Measurements from ENCODE around the gene GRIA4. TPM values are rescaled to one million over a fixed set of nuclear protein-coding genes. Genes with fewer than 3 reads are reported as not detected.
A peak's percentile ranks its signal among the peaks of the same experiment; 100 is the strongest.

GRIA4 gene
- total and polyA plus RNA-seq, 2 of the 13 experiments (the other 11 are each of a cell fraction or from before 2014, with no cell fraction given), result not detected

DNA sequence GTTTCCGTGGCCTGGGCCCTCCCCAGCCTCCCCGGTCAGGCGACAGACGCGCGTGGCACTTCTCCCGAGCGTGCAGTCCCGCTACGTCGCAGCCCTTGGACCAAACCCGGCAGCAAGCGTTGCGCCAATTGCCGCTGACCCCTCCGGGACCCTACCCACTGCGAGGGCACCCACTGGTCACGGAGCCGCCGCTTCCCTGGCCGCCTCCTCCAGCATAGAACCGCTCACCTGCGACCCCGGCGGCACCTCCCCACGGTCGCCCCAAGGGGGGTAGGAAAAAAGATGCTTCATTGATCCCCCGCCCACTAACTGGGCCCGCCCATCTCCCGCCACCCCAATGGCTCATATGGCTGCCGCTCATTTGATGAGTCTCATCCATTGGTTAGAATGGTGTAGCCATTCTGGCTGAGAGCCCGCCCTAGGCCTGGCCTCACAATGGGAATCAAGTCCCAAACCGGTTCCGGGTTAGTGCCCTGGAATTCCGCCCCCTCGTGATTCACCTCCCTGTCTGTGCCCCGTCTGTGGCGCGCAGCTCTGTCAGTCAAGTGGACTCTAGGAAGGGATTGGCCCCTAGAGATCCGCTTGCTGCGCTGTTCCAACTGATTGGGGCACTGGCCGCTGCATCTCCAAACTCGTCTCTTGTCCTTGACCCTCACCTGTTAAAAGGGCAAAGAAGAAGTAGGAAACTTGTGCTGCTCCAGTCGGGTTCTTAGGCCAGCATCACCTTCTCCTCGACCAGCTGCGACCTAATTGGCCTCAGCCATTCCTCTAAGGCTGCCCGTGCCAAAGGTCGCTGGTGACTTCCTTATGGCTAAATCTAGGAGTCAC is 412.3 kb downstream of the GRIA4 start, which contains the start of gene MSANTD4 (continued):
- TF ChIP-seq, protein P1, sequence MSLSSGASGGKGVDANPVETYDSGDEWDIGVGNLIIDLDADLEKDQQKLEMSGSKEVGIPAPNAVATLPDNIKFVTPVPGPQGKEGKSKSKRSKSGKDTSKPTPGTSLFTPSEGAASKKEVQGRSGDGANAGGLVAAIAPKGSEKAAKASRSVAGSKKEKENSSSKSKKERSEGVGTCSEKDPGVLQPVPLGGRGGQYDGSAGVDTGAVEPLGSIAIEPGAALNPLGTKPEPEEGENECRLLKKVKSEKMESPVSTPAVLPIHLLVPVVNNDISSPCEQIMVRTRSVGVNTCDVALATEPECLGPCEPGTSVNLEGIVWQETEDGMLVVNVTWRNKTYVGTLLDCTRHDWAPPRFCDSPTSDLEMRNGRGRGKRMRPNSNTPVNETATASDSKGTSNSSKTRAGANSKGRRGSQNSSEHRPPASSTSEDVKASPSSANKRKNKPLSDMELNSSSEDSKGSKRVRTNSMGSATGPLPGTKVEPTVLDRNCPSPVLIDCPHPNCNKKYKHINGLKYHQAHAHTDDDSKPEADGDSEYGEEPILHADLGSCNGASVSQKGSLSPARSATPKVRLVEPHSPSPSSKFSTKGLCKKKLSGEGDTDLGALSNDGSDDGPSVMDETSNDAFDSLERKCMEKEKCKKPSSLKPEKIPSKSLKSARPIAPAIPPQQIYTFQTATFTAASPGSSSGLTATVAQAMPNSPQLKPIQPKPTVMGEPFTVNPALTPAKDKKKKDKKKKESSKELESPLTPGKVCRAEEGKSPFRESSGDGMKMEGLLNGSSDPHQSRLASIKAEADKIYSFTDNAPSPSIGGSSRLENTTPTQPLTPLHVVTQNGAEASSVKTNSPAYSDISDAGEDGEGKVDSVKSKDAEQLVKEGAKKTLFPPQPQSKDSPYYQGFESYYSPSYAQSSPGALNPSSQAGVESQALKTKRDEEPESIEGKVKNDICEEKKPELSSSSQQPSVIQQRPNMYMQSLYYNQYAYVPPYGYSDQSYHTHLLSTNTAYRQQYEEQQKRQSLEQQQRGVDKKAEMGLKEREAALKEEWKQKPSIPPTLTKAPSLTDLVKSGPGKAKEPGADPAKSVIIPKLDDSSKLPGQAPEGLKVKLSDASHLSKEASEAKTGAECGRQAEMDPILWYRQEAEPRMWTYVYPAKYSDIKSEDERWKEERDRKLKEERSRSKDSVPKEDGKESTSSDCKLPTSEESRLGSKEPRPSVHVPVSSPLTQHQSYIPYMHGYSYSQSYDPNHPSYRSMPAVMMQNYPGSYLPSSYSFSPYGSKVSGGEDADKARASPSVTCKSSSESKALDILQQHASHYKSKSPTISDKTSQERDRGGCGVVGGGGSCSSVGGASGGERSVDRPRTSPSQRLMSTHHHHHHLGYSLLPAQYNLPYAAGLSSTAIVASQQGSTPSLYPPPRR (CRISPR knock-in tag; IDR thresholded peaks at IDR 0.05; ENCODE audit: borderline replicate concordance), result 0 out of 2 replicates have a peak, but pooled peaks have one; percentile 19
- TF ChIP-seq REPIN1 (CRISPR knock-in tag; IDR thresholded peaks at IDR 0.05; ENCODE audit: borderline replicate concordance, low read depth) (no peak; the same call in 1 of the 2 replicates), NFE2 (CRISPR knock-in tag; IDR thresholded peaks at IDR 0.05) (no peak), ZIK1 (CRISPR knock-in tag; IDR thresholded peaks at IDR 0.05; ENCODE audit: borderline replicate concordance, low read depth) (0 out of 2 replicates have a peak, but pooled peaks have one; percentile 63), PITX1 (CRISPR knock-in tag; IDR thresholded peaks at IDR 0.05) (peak; percentile 59; the same call in 1 of the 2 replicates), KAT7 (CRISPR knock-in tag; IDR thresholded peaks at IDR 0.05; ENCODE audit: borderline replicate concordance) (peak; percentile 25; the same call in 1 of the 2 replicates), ZNF335 (CRISPR knock-in tag; IDR thresholded peaks at IDR 0.05) (no peak), ZNF598 (CRISPR knock-in tag; IDR thresholded peaks at IDR 0.05; ENCODE audit: borderline replicate concordance) (peak; percentile 54; the same call in 1 of the 2 replicates), SPEN (CRISPR knock-in tag; IDR thresholded peaks at IDR 0.05; ENCODE audit: low read depth) (peak; percentile 49; the same call in 1 of the 2 replicates), ZNF761 (CRISPR knock-in tag; conservative IDR thresholded peaks at IDR 0.05) (no peak; the same call in 1 of the 2 replicates), PHF20 (CRISPR knock-in tag; IDR thresholded peaks at IDR 0.05) (peak; percentile 81), RFXAP (CRISPR knock-in tag; IDR thresholded peaks at IDR 0.05; ENCODE audit: borderline replicate concordance) (0 out of 2 replicates have a peak, but pooled peaks have one; percentile 58)
- TF ChIP-seq, protein P2, sequence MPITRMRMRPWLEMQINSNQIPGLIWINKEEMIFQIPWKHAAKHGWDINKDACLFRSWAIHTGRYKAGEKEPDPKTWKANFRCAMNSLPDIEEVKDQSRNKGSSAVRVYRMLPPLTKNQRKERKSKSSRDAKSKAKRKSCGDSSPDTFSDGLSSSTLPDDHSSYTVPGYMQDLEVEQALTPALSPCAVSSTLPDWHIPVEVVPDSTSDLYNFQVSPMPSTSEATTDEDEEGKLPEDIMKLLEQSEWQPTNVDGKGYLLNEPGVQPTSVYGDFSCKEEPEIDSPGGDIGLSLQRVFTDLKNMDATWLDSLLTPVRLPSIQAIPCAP (CRISPR knock-in tag; IDR thresholded peaks at IDR 0.05; ENCODE audit: low read depth), result no peak
- TF ChIP-seq, protein P3, sequence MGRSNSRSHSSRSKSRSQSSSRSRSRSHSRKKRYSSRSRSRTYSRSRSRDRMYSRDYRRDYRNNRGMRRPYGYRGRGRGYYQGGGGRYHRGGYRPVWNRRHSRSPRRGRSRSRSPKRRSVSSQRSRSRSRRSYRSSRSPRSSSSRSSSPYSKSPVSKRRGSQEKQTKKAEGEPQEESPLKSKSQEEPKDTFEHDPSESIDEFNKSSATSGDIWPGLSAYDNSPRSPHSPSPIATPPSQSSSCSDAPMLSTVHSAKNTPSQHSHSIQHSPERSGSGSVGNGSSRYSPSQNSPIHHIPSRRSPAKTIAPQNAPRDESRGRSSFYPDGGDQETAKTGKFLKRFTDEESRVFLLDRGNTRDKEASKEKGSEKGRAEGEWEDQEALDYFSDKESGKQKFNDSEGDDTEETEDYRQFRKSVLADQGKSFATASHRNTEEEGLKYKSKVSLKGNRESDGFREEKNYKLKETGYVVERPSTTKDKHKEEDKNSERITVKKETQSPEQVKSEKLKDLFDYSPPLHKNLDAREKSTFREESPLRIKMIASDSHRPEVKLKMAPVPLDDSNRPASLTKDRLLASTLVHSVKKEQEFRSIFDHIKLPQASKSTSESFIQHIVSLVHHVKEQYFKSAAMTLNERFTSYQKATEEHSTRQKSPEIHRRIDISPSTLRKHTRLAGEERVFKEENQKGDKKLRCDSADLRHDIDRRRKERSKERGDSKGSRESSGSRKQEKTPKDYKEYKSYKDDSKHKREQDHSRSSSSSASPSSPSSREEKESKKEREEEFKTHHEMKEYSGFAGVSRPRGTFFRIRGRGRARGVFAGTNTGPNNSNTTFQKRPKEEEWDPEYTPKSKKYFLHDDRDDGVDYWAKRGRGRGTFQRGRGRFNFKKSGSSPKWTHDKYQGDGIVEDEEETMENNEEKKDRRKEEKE (IDR thresholded peaks at IDR 0.05), result no peak
- TF ChIP-seq, protein P4, sequence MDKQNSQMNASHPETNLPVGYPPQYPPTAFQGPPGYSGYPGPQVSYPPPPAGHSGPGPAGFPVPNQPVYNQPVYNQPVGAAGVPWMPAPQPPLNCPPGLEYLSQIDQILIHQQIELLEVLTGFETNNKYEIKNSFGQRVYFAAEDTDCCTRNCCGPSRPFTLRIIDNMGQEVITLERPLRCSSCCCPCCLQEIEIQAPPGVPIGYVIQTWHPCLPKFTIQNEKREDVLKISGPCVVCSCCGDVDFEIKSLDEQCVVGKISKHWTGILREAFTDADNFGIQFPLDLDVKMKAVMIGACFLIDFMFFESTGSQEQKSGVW (CRISPR knock-in tag; IDR thresholded peaks at IDR 0.05; ENCODE audit: borderline replicate concordance), result no peak
- TF ChIP-seq, protein P5, sequence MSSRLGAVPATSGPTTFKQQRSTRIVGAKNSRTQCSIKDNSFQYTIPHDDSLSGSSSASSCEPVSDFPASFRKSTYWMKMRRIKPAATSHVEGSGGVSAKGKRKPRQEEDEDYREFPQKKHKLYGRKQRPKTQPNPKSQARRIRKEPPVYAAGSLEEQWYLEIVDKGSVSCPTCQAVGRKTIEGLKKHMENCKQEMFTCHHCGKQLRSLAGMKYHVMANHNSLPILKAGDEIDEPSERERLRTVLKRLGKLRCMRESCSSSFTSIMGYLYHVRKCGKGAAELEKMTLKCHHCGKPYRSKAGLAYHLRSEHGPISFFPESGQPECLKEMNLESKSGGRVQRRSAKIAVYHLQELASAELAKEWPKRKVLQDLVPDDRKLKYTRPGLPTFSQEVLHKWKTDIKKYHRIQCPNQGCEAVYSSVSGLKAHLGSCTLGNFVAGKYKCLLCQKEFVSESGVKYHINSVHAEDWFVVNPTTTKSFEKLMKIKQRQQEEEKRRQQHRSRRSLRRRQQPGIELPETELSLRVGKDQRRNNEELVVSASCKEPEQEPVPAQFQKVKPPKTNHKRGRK (CRISPR knock-in tag; IDR thresholded peaks at IDR 0.05), result peak; percentile 53; the same call in 1 of the 2 replicates
